ENCODE data around the gene PPP1R7. TPM values are rescaled to one million over a fixed set of nuclear protein-coding genes. Genes with fewer than 3 reads are reported as not detected.

PPP1R7 gene
- polyA plus RNA-seq, 1 experiment = 99.0 TPM

GRCh38 chr2:241225545-241225944, 75.3 kb downstream of the PPP1R7 start:
- DNase-seq (ENCODE audit: low read depth, low spot score) = no peak
- ChIA-PET CTCF (no interaction called here), POLR2A (no interaction called here)
- H3K27me3 ChIP-seq (ENCODE audit: control insufficient read depth, insufficient read depth, low read length) = no peaks in the 10 kb centered on the region
- no peaks in the 10 kb centered on the region; the same call in 1 of the 2 replicates for H3K9me3 ChIP-seq (ENCODE audit: control insufficient read depth, insufficient read depth, low read length)
- no peak overlapping the region for H3K4me3 ChIP-seq (ENCODE audit: low read depth, low read length)
- TF ChIP-seq CTCF (IDR thresholded peaks at IDR 0.05; ENCODE audit: low read depth, low read length) = no peak
- H3K27ac ChIP-seq (ENCODE audit: low read depth, low read length) = no peak overlapping the region

GRCh38 chr2:241225983-241226382, 75.7 kb downstream of the PPP1R7 start:
- DNase-seq (ENCODE audit: low read depth, low spot score) = no peak

GRCh38 chr2:241226723-241227572, 76.7 kb downstream of the PPP1R7 start:
- no peak for DNase-seq (ENCODE audit: low read depth, low spot score)
- Histone ChIP-seq H3K27ac (ENCODE audit: low read depth, low read length) (no peak overlapping the region), H3K4me3 (ENCODE audit: low read depth, low read length) (no peak overlapping the region), H3K9me3 (ENCODE audit: control insufficient read depth, insufficient read depth, low read length) (no peaks in the 10 kb centered on the region; the same call in 1 of the 2 replicates), H3K27me3 (ENCODE audit: control insufficient read depth, insufficient read depth, low read length) (no peaks in the 10 kb centered on the region)
- ChIA-PET POLR2A (interaction anchor here (0.7 to 1.1 kb wide), 2 partner anchors 15 to 25 kb away, joined by 3 read pairs; no protein-coding TSS in a partner anchor), CTCF (no interaction called here)
- no peak for TF ChIP-seq CTCF (IDR thresholded peaks at IDR 0.05; ENCODE audit: low read depth, low read length)

More at GRCh38 chr2:241225983-241226382, 75.7 kb downstream of the PPP1R7 start:
- Histone ChIP-seq H3K27me3 (ENCODE audit: control insufficient read depth, insufficient read depth, low read length) (no peaks in the 10 kb centered on the region), H3K27ac (ENCODE audit: low read depth, low read length) (no peak overlapping the region), H3K4me3 (ENCODE audit: low read depth, low read length) (no peak overlapping the region), H3K9me3 (ENCODE audit: control insufficient read depth, insufficient read depth, low read length) (no peaks in the 10 kb centered on the region; the same call in 1 of the 2 replicates)
- CTCF ChIA-PET = no interaction called here
- TF ChIP-seq CTCF (IDR thresholded peaks at IDR 0.05; ENCODE audit: low read depth, low read length) = no peak
- POLR2A ChIA-PET = interaction anchor here (0.7 kb wide), 1 partner anchor 24 kb away, joined by 3 read pairs; no protein-coding TSS in a partner anchor

GRCh38 chr2:241227594-241227993, 77.3 kb downstream of the PPP1R7 start:
- ChIA-PET POLR2A (interaction anchor here (1.1 kb wide), 1 partner anchor 15 kb away, joined by 3 read pairs; no protein-coding TSS in a partner anchor), CTCF (no interaction called here)
- Histone ChIP-seq H3K27ac (ENCODE audit: low read depth, low read length) (peak overlapping the region; percentile 31), H3K4me3 (ENCODE audit: low read depth, low read length) (no peak overlapping the region), H3K9me3 (ENCODE audit: control insufficient read depth, insufficient read depth, low read length) (no peaks in the 10 kb centered on the region; the same call in 1 of the 2 replicates), H3K27me3 (ENCODE audit: control insufficient read depth, insufficient read depth, low read length) (no peaks in the 10 kb centered on the region)
- no peak for TF ChIP-seq CTCF (IDR thresholded peaks at IDR 0.05; ENCODE audit: low read depth, low read length)
- no peak for DNase-seq (ENCODE audit: low read depth, low spot score)
